HG03095 (cell line): ENCODE data around the gene SLC6A17.

Experiments
- ATAC-seq: cut with Tn5 transposase; IDR thresholded peaks from one replicate; pipeline ENCODE4 v1.9.1; 2021; ENCODE audit warnings: moderate library complexity; ENCODE audit not compliant: unreplicated experiment

SLC6A17 gene

GRCh38 chr1:110150330-110151174, at the start of gene SLC6A17:
SLC6A17 (plus strand) TSS chr1:110150494; CDS start chr1:110166930, 16,436 bp downstream.
- no peak for ATAC-seq

DNA sequence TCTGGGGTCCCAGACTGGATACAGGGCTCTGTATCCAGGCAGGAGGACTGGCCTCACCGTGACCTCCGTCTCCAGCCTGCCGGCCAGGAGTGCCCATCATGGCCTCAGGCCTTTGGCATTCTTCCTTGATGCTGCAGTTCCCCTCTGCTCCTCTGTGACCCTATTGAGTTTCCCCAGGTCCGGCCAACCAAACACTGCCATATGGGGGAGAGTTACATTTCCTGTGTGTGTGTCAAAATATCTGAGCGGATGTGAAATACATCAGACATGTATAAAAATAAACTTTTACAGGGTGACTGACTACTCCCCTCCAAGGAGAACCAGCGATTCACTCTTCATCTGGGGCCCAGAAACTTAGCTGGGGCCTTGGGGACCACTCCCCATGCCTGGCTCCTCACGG, 48.2 kb upstream of the SLC6A17 start:
- no peak for ATAC-seq

DNA sequence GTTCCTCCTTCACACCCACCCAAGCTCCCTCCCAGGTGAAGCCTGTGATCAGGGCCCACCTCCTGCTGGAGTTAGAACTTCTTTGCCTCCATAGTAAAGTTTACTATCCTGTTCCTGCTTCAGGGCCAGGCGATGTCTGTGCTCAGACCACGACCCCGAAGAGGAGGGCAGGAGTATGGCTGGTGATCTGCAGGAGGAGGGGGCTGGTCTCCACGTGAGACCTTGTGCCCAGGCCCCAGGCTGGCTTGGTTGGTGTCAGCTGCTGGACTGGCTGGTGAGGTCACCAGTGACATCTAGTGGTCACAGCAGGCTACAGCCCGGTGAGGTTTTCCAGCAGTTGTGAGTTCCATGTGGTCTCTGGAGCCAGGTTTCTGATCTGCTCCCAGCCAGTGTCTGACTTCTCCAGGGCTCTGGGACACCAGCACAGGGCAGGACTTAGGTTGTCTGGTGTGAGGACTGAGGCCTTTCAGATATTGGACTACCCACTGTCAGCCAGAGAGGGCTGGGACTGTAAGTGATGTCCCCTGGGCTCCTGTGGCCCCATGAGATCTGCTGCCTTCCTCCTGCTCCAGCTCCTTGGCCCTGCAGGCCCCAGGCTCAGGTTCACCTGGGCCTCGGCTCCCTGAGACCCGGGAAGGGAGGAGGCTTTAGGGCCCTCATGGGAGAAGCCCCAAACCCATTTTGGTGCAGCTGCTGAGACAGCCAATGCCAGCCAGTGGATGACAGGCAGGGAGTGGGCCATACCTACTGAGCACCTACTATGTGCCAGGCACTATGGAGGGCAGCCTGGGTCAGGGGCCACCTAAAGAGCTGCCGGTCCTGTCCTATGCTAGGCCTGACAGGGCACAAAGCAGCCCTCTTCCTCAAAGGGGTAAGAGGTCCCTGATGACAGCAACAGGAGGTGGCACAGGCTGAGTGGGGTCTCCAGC, 44.0 kb upstream of the SLC6A17 start:
- no peak for ATAC-seq

DNA sequence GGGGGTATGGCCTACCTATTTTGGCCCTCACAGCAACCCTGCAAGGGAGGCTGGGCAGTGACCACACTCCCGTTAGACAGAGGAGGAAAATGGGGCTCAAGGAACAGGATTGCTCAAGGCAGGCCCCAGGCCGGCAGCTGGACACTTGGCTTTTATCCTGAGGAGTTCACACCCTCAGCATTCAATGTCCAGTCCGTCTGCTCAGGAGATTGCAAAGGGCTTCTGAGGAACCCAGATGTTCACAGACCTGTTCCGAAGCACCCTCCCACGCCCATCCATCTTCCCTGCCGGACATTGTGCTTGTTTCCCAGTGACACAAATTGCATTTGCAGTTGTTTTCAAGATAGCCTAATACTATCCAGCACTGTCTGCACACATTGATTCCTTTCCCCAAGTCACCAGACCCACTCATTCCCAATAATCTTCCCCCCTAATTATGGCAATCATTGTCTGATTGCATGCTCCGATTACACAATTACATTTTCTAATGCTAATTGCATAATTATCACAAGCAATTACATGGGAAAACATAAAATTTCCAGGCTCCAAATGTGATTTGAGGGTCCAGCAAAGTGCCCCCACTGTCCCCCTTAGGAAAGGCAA, 42.3 kb upstream of the SLC6A17 start:
- no peak for ATAC-seq

DNA sequence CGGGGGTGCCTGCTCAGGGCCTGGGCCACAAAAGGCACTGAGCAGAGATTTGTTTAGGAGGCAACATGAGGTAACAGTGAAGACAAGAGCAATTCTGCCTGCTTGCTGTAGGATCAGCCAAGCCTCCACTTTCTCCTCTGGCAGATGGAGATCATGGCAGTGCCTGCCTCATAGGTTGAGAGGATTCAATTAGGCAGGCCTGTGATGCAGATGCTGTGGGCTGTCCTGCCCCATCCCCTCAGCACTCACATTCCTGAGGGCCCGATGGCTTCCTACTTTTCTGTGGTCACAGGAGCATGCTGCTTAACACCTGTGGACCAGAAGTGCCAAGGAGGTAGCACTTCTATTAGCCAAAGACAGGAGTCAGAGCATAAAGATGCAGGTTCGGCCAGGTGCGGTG, 39.2 kb upstream of the SLC6A17 start:
- no peak for ATAC-seq

DNA sequence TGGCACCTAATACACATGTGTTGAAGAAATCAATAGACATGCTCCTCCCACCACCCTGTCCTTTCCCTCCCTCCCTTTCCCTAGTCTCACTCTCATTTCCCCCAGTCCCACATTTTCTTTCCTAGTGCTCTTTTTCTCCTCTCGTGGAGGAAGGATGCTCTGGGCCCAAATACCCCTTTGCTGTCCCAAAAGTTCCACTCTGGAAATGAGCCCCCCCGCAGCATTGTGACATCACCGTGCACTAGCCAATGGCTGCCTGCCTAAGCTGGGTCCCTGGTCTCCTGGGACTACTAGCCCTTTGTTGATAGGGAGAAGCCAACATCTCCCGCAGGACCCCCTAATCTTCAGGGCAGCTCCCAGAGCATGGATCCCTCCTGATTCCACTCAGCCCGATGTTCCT, 38.2 kb upstream of the SLC6A17 start, which contains the start of gene UBL4B:
UBL4B (plus strand) TSS at position 301 of the 400 bp plus-strand sequence; CDS start at position 393, 92 bp downstream.
- ATAC-seq: no peak

GRCh38 chr1:110112656-110113055, 37.6 kb upstream of the SLC6A17 start:
- no peak for ATAC-seq

- no peak for ATAC-seq
Observed at GRCh38 chr1:110113551-110113950, 36.7 kb upstream of the SLC6A17 start.

DNA sequence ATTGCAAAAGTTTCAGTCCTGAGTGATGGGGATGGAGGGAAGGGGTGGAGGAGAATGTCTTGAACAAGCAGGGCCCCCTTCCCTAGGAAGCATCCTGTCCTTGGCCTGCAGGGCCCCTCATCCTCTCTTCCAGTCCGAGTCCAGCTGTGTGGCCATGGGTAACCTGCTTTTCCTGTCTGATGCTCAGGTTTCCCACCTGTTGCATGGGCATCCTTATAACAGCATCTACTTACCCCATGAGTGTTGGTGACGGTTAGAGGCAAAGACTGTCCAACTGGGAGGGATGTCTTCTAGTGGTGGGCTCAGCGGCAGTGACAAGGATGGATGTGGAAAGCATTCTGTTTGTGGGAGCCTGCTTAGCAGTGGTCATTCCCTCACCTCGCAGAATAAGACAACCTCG, 36.1 kb upstream of the SLC6A17 start:
- no peak for ATAC-seq

DNA sequence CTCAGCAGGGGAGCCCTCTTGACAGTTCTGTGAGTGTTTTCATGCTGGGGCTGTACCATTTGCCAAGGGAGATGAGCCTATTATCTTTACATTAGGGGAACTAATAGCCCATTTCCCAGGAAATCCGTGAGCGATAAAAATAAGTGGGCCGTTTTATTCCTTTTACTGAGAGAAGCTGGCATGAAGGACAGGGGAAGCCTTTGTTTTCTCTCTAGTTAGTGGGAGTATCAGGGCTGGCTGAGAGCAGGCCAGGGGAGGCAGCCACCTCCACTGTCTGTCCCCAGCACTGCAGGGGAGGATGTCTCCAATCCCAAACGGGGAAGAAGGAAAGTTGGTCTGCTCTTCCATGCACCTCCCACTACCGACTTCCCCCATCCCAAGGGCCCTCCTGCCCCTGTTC, 35.5 kb upstream of the SLC6A17 start:
- no peak for ATAC-seq

DNA sequence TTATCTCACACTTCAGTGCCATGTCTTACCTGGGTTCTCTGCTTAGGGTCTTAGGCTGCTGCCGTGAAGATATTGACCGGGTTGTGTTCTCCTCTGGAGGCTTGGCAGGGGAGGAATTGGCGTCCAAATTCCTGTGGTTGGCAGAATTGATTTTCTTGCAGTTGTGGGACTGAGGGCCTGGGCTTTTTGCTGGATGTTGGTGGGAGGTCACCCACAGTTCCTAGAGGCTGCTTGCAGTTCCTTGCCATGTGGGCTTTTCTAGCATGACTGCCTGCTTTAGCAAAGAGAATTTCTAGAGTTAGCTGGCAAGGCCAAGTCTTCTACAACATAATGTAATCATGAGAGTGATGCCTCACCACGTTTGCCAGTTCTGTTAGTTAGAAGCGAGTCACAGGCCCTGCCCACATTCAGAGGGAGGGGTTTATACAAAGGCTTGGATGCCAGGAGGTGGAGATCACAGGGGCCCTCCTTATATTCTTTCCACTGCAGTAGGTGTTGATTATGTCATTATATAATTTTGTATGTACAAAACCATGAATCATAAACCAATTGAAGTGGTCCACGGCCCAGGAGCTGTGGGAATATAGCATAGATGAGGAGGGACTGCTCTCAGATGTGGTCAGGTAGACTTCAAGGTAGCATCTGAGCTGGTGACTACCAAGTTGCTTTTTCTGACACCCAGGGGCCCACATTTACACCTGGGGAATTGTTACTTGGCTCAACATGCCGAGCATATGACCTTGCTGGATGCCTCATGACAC, 31.5 kb upstream of the SLC6A17 start:
- no peak for ATAC-seq

- no peak for ATAC-seq
Observed at GRCh38 chr1:110119843-110120242, 30.5 kb upstream of the SLC6A17 start.

GRCh38 chr1:110120960-110121561, 29.2 kb upstream of the SLC6A17 start:
- ATAC-seq: no peak

GRCh38 chr1:110123224-110123623, 27.1 kb upstream of the SLC6A17 start:
- no peak for ATAC-seq

GRCh38 chr1:110125810-110126209, 24.5 kb upstream of the SLC6A17 start:
- ATAC-seq: no peak

DNA sequence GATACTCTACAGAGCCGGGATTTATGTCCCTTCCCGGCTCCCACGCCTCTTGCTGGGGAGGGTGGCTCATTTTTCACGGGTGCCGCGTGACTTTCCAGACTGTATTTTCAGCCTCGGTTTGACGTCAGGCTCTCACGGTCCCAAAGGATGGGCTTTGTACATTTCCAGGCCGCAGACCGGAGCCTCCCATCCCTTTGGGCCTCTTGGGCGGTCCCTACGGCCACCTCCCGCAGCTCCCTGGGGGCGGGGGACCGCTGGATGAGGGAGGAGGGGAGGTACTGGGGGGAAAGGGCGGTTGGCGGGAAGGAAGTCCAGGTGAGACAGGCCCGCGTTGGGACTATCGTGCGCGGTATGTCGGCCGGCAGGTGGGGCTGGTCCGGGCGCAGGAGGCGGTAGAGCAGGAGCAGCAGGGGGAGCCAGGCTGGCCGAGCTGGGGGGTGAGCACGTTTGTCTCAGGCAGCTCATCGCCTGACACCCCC, 20.1 kb upstream of the SLC6A17 start:
- no peak for ATAC-seq

- no peak for ATAC-seq
Observed at GRCh38 chr1:110130989-110131388, 19.3 kb upstream of the SLC6A17 start.

DNA sequence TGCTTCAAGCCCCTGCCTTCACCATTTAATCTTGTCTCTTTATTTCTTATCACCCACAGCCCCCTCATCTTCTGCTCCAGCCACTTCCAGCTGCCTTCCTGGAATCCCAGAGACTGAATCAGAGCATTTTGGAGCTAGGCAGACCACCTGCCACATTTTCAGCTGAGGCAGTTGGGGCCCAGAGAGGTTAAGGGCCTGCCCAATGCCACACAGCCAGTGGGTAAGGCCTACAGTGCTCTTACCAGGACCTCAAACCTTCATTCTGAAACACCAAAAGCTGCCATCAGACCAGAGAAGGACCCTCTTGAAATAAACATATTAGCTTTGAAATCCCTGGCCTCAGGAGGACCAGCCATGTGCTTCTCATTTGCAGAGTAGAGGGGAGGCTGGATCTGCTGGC, 17.6 kb upstream of the SLC6A17 start:
- ATAC-seq: no peak

GRCh38 chr1:110133436-110133835, 16.9 kb upstream of the SLC6A17 start:
- ATAC-seq: no peak

DNA sequence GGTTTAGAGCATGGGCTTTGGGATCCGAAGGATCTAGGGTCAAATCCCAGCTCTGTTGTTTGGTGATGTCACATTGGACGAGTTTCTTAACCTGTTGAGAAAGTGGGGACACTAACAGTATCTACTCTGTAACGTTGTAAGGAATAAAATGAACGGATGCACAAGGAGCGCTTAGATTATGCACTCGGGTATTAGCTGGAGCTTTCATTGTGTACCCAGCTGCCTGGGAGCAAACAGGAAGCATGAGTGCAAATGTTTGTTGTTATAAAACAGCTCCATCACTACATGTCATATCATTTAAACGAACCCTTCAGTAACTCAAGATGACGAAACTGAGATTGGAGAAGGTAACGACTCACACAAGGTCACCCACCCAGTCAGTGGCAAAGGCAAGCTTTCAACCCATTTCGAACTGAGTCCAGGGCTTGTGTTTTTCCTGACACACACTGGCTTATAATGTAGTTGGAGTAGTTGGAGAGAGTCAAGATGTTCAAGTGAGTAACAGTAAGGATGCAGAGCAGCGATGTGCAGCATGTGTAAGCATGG, 16.2 kb upstream of the SLC6A17 start:
- ATAC-seq: no peak
